NT2/D1 (cell line): ENCODE measurements around the gene ARRDC1.

Source experiments
- YY1 ChIP-seq: IDR thresholded peaks from 2 replicates; pipeline ENCODE4 v1.6.1; 2011; ENCODE audit not compliant: insufficient read length, insufficient read depth
- ZNF274 ChIP-seq: IDR thresholded peaks from 2 replicates; pipeline ENCODE4 v1.6.1; 2011; ENCODE audit warnings: mild to moderate bottlenecking, low read depth, low read length

DNA sequence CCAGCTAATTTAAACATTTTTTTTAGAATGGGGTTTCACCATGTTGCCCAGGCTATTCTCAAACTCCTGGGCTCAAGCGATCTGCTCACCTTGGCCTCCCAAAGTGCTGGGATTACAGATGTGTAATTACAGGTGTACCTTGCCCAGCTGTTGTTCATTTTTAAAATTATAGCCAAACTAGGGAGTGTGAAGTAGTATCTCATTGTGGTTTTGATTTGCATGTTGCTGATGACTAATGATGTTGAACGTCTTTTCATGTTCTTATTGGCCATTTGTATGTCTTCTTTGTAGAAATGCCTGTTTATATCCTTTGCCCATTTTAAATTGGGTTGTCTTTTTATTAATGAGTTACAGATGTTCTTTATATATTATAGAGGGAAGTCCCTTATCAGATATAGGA is 44.8 kb downstream of the ARRDC1 start:
- TF ChIP-seq ZNF274 (no peak), YY1 (no peak)
